ENCODE results near the gene MACROD2. TPM values are rescaled to one million over a fixed set of nuclear protein-coding genes. Genes with fewer than 3 reads are reported as not detected.

Gene MACROD2
- total RNA-seq, 1 experiment from 2014 or later = 1.6 TPM

DNA sequence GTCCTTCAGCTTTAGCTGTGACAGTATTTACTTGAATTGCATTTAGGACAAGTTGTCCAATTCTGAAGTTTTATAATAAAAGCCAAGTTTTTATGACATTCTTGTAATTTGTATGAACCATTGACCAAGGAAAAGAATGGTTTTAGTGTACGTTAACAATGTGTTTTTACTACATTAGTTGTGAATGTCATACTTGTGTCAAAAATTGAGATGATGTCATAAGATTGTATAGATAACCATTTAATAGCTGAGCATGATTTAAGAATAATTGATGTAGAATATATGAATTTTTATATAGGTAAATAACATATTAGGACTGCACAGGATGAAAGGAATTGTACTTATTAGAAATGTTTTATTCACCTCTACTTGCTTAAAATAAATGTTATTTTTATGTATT lies 102.9 kb downstream of the MACROD2 start:
- TF ChIP-seq, protein P1, sequence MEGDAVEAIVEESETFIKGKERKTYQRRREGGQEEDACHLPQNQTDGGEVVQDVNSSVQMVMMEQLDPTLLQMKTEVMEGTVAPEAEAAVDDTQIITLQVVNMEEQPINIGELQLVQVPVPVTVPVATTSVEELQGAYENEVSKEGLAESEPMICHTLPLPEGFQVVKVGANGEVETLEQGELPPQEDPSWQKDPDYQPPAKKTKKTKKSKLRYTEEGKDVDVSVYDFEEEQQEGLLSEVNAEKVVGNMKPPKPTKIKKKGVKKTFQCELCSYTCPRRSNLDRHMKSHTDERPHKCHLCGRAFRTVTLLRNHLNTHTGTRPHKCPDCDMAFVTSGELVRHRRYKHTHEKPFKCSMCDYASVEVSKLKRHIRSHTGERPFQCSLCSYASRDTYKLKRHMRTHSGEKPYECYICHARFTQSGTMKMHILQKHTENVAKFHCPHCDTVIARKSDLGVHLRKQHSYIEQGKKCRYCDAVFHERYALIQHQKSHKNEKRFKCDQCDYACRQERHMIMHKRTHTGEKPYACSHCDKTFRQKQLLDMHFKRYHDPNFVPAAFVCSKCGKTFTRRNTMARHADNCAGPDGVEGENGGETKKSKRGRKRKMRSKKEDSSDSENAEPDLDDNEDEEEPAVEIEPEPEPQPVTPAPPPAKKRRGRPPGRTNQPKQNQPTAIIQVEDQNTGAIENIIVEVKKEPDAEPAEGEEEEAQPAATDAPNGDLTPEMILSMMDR (conservative IDR thresholded peaks at IDR 0.05) = no peak
- Histone ChIP-seq H2BK12ac (ENCODE audit: insufficient read length, low read depth, low read length) (no peak overlapping the region), H3K23ac (ENCODE audit: insufficient read length, low read depth, low read length) (no peak overlapping the region), H2BK20ac (ENCODE audit: low read depth, low read length, poor library complexity, severe bottlenecking) (no peak overlapping the region), H3K27ac (ENCODE audit: insufficient read length, low read depth, low read length) (no peak overlapping the region), H3K14ac (ENCODE audit: insufficient read depth, low read length) (no peak overlapping the region), H3K79me2 (ENCODE audit: insufficient read depth, low read length) (no peaks in the 10 kb centered on the region), H4K5ac (ENCODE audit: insufficient read length, low read depth, low read length) (no peak overlapping the region), H3K4me2 (ENCODE audit: insufficient read depth, insufficient read length, low read length) (no peak overlapping the region), H4K91ac (ENCODE audit: insufficient read length, low read depth, low read length) (no peak overlapping the region), H3K18ac (ENCODE audit: insufficient read length, low read depth, low read length) (no peak overlapping the region), H3K4ac (ENCODE audit: low read depth, low read length) (no peak overlapping the region), H3K9ac (ENCODE audit: extremely low read depth, insufficient read length, low read length) (no peak overlapping the region), H2BK5ac (ENCODE audit: insufficient read length, low read length) (no peak overlapping the region), H2BK15ac (ENCODE audit: low read depth, low read length) (no peak overlapping the region), H3K56ac (ENCODE audit: insufficient read length, low read depth, low read length) (no peak overlapping the region), H4K20me1 (ENCODE audit: control insufficient read depth, insufficient read depth, insufficient read length) (no peaks in the 10 kb centered on the region), H3K79me1 (ENCODE audit: insufficient read depth, low read depth, low read length, poor library complexity, severe bottlenecking) (no peaks in the 10 kb centered on the region), H3K27me3 (ENCODE audit: insufficient read depth, low read length) (no peaks in the 10 kb centered on the region), H3K9me3 (ENCODE audit: control insufficient read depth, low read depth, low read length) (no peaks in the 10 kb centered on the region), H4K8ac (replicated peaks; ENCODE audit: insufficient read length, low read depth, low read length) (no peak overlapping the region), H2BK120ac (ENCODE audit: low read depth, low read length, poor library complexity, severe bottlenecking) (no peak overlapping the region), H2AFZ (ENCODE audit: low read length) (no peak overlapping the region), H3T11ph (ENCODE audit: low read length) (no peak overlapping the region), H3K4me1 (ENCODE audit: insufficient read depth, low read length) (no peaks in the 10 kb centered on the region), H2AK5ac (ENCODE audit: insufficient read length, low read length) (no peak overlapping the region), H3K23me2 (ENCODE audit: insufficient read length, low read depth, low read length, poor library complexity, severe bottlenecking) (no peaks in the 10 kb centered on the region)
- Mint-ChIP-seq H3K27ac (no peak overlapping the region), H3K36me3 (ENCODE audit: insufficient read depth in 1 of 3, low read depth in 3 of 3) (no peaks in the 10 kb centered on the region), H3K9me3 (no peaks in the 10 kb centered on the region), H3K4me3 (no peak overlapping the region), H3K27me3 (ENCODE audit: low read depth) (no peaks in the 10 kb centered on the region; the same call in 1 of the 2 replicates), H3K4me1 (no peaks in the 10 kb centered on the region)
- WGBS (ENCODE audit: extremely low coverage, insufficient read length, low lambda C conversion rate) = no CpG with 5 or more reads among the region's 1 CpG
- no peak for DNase-seq

Measured in H9 (cell line).